HG02610 (cell line): ENCODE measurements around the gene TMEM106C.

Source experiments
- ATAC-seq: cut with Tn5 transposase; IDR thresholded peaks from one replicate; pipeline ENCODE4 v1.9.1; 2021; ENCODE audit warnings: mild to moderate bottlenecking, moderate library complexity; ENCODE audit not compliant: unreplicated experiment

The TMEM106C gene

GRCh38 chr12:48013287-48013686 lies 49.9 kb downstream of the TMEM106C start:
- no peak for ATAC-seq

- no peak for ATAC-seq
These were observed 51.7 kb downstream of the TMEM106C start for GRCh38 chr12:48015129-48015528.

DNA sequence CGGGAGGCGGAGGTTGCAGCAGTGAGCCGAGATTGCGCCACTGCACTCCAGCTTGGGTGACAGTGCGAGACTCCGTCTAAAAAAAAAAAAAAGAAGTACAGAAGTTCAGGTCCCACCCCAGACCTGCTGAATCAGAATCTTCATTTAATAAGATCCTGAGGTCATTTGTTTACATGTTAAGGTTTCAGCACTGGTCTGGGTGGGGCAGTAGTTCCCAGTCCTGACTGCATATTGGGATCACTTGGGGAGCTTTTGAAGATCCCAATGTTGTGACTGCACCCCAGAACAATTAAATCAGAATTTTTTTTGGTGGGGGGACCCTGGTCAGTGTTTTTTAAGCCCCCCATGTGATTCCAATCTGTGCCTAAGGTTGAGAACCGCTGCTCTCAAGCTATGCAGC lies 52.6 kb downstream of the TMEM106C start:
- no peak for ATAC-seq

- ATAC-seq = no peak
These were observed 53.1 kb downstream of the TMEM106C start for GRCh38 chr12:48016373-48017020.

DNA sequence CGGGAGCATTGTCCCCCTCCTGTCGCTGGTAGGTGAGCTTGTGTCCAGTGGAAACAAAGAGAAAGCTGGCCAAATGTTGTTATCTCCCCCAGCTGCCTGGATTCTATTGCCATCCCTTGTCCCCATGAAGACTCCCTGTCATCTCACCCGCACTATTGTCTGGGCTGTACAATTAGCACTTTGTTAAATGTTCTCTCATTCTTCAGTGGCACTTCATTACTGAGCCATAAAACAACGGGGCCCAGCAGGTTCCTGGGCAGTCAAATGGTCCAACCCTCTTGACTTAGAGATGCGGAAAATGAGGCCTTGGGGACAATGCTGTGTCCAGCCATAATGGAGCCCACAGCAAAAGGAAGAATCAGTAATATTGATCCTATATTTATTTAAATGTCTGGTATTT lies 54.1 kb downstream of the TMEM106C start:
- no peak for ATAC-seq

- no peak for ATAC-seq
These were observed 54.7 kb downstream of the TMEM106C start for GRCh38 chr12:48017921-48018617.
